ENCODE measurements around the gene CDC42EP3.

DNA sequence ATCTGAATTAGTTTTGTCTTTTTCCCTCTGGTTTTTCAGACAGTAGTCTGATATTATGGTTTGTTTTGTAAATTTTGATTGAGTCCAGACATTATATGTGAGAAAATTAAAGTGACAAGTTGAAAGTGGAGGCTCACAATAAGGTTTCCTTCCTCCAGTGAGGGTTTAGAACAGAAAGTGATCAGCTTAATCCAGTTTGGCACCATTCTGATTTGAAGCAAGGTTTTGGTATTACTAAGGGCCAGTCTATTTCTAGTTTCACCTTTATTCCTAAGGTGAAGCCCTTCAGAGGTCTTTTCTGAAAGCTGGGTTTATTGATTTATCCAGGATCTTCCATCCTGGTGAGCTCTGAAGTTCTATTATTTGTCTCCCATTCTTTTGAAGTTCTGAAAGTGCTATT, 68.7 kb downstream of the CDC42EP3 start:
- TF ChIP-seq, protein P1, sequence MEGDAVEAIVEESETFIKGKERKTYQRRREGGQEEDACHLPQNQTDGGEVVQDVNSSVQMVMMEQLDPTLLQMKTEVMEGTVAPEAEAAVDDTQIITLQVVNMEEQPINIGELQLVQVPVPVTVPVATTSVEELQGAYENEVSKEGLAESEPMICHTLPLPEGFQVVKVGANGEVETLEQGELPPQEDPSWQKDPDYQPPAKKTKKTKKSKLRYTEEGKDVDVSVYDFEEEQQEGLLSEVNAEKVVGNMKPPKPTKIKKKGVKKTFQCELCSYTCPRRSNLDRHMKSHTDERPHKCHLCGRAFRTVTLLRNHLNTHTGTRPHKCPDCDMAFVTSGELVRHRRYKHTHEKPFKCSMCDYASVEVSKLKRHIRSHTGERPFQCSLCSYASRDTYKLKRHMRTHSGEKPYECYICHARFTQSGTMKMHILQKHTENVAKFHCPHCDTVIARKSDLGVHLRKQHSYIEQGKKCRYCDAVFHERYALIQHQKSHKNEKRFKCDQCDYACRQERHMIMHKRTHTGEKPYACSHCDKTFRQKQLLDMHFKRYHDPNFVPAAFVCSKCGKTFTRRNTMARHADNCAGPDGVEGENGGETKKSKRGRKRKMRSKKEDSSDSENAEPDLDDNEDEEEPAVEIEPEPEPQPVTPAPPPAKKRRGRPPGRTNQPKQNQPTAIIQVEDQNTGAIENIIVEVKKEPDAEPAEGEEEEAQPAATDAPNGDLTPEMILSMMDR (IDR thresholded peaks at IDR 0.05): no peak
- TF ChIP-seq POLR2A (IDR thresholded peaks at IDR 0.05) (no peak), POLR2AphosphoS5 (IDR thresholded peaks at IDR 0.05) (no peak)
